H9 (cell line): ENCODE measurements around the gene IRS2. TPM values are rescaled to one million over a fixed set of nuclear protein-coding genes. Genes with fewer than 3 reads are reported as not detected.

Experiments used
- DNase-seq: peaks from one replicate; pipeline ENCODE4 v3.0.0-alpha.2; 2017
- H2AFZ ChIP-seq: one replicate; pipeline ENCODE4 v1.6.1; 2013; ENCODE audit warnings: mild to moderate bottlenecking, low read length, control low read depth, moderate library complexity
- H2AK5ac ChIP-seq: 2 replicates; pipeline ENCODE4 v1.6.1; 2013; ENCODE audit warnings: low read length, control low read depth, mixed read lengths; ENCODE audit not compliant: insufficient read length
- H2BK120ac ChIP-seq: one replicate; pipeline ENCODE4 v1.6.1; 2013; ENCODE audit warnings: low read depth, mild to moderate bottlenecking, low read length, control low read depth, inconsistent platforms; ENCODE audit not compliant: poor library complexity, severe bottlenecking
- H2BK12ac ChIP-seq: 2 replicates; pipeline ENCODE4 v1.6.1; 2013; ENCODE audit warnings: low read length, control low read depth, mixed read lengths, low read depth; ENCODE audit not compliant: insufficient read length
- H2BK15ac ChIP-seq: 2 replicates; pipeline ENCODE4 v1.6.1; 2013; ENCODE audit warnings: low read depth, low read length, control low read depth
- H2BK20ac ChIP-seq: one replicate; pipeline ENCODE4 v1.6.1; 2013; ENCODE audit warnings: low read depth, mild to moderate bottlenecking, low read length, control low read depth, inconsistent platforms; ENCODE audit not compliant: poor library complexity, severe bottlenecking
- H2BK5ac ChIP-seq: 2 replicates; pipeline ENCODE4 v1.6.1; 2013; ENCODE audit warnings: low read length, control low read depth, mixed read lengths; ENCODE audit not compliant: insufficient read length
- H3K14ac ChIP-seq: 2 replicates; pipeline ENCODE4 v1.6.1; 2013; ENCODE audit warnings: low read length, control low read depth; ENCODE audit not compliant: insufficient read depth
- H3K18ac ChIP-seq: 2 replicates; pipeline ENCODE4 v1.6.1; 2013; ENCODE audit warnings: low read depth, mild to moderate bottlenecking, mixed read lengths, low read length, control low read depth; ENCODE audit not compliant: insufficient read length
- H3K23ac ChIP-seq: 2 replicates; pipeline ENCODE4 v1.6.1; 2013; ENCODE audit warnings: low read length, control low read depth, mixed read lengths, low read depth; ENCODE audit not compliant: insufficient read length
- H3K23me2 ChIP-seq: 2 replicates; pipeline ENCODE4 v1.6.1; 2013; ENCODE audit warnings: low read depth, mild to moderate bottlenecking, mixed read lengths, low read length, control low read depth; ENCODE audit not compliant: insufficient read length, poor library complexity, severe bottlenecking
- H3K27ac ChIP-seq: 2 replicates; pipeline ENCODE4 v1.5.1; 2013; ENCODE audit warnings: low read length, control low read depth, mixed read lengths, low read depth; ENCODE audit not compliant: insufficient read length
- H3K27me3 ChIP-seq: 2 replicates; pipeline ENCODE4 v1.6.1; 2013; ENCODE audit warnings: low read length, control low read depth, inconsistent platforms; ENCODE audit not compliant: insufficient read depth
- H3K4ac ChIP-seq: 2 replicates; pipeline ENCODE4 v1.6.1; 2013; ENCODE audit warnings: low read depth, mild to moderate bottlenecking, control low read depth, inconsistent platforms, low read length, moderate library complexity
- H3K4me1 ChIP-seq: 2 replicates; pipeline ENCODE4 v1.6.1; 2013; ENCODE audit warnings: low read length, control low read depth, inconsistent platforms; ENCODE audit not compliant: insufficient read depth
- H3K4me2 ChIP-seq: 2 replicates; pipeline ENCODE4 v1.6.1; 2013; ENCODE audit warnings: low read length, control low read depth, mixed read lengths; ENCODE audit not compliant: insufficient read length, insufficient read depth
- H3K56ac ChIP-seq: 2 replicates; pipeline ENCODE4 v1.6.1; 2013; ENCODE audit warnings: low read depth, mild to moderate bottlenecking, mixed read lengths, low read length, control low read depth; ENCODE audit not compliant: insufficient read length
- H3K79me1 ChIP-seq: 2 replicates; pipeline ENCODE4 v1.6.1; 2013; ENCODE audit warnings: low read depth, mild to moderate bottlenecking, moderate library complexity, low read length, control low read depth, inconsistent platforms; ENCODE audit not compliant: insufficient read depth, poor library complexity, severe bottlenecking
- H3K79me2 ChIP-seq: 2 replicates; pipeline ENCODE4 v1.6.1; 2013; ENCODE audit warnings: low read length, control low read depth, inconsistent platforms; ENCODE audit not compliant: insufficient read depth
- H3K9ac ChIP-seq: 2 replicates; pipeline ENCODE4 v1.6.1; 2013; ENCODE audit warnings: low read length, control low read depth, mixed read lengths; ENCODE audit not compliant: insufficient read length; ENCODE audit errors: extremely low read depth
- H3K9me3 ChIP-seq: one replicate; pipeline ENCODE4 v1.6.1; 2013; ENCODE audit warnings: low read depth, low read length, inconsistent platforms; ENCODE audit not compliant: control insufficient read depth
- H3T11ph ChIP-seq: one replicate; pipeline ENCODE4 v1.6.1; 2013; ENCODE audit warnings: mild to moderate bottlenecking, low read length, control low read depth, inconsistent platforms
- H4K20me1 ChIP-seq: one replicate; pipeline ENCODE4 v1.6.1; 2013; ENCODE audit not compliant: control insufficient read depth, insufficient read length, insufficient read depth
- H4K5ac ChIP-seq: 2 replicates; pipeline ENCODE4 v1.6.1; 2013; ENCODE audit warnings: low read depth, mild to moderate bottlenecking, mixed read lengths, low read length, control low read depth; ENCODE audit not compliant: insufficient read length
- H4K8ac ChIP-seq: replicated peaks from 2 replicates; pipeline ENCODE4 v1.6.1; 2013; ENCODE audit warnings: low read length, control low read depth, mixed read lengths, low read depth; ENCODE audit not compliant: insufficient read length
- H4K91ac ChIP-seq: 2 replicates; pipeline ENCODE4 v1.6.1; 2013; ENCODE audit warnings: low read depth, mild to moderate bottlenecking, moderate library complexity, mixed read lengths, low read length, control low read depth; ENCODE audit not compliant: insufficient read length
- H3K27ac Mint-ChIP-seq, 3 experiments: 2 replicates in 2 of 3; 3 replicates in 1 of 3; pipeline ENCODE4 v1.8.0; 2020 to 2021; ENCODE audit warnings: mixed read lengths in 3 of 3, mild to moderate bottlenecking in 1 of 3, moderate library complexity in 1 of 3
- H3K27me3 Mint-ChIP-seq: 2 replicates; pipeline ENCODE4 v1.8.0; 2021; ENCODE audit warnings: low read depth, mild to moderate bottlenecking, moderate library complexity, mixed read lengths
- H3K36me3 Mint-ChIP-seq, 3 experiments: 2 replicates in 2 of 3; 3 replicates in 1 of 3; pipeline ENCODE4 v1.8.0; 2020 to 2021; ENCODE audit warnings: low read depth in 3 of 3, mixed read lengths in 3 of 3; ENCODE audit not compliant: insufficient read depth in 1 of 3
- H3K4me1 Mint-ChIP-seq, 2 experiments: 2 replicates each; pipeline ENCODE4 v1.8.0; 2020; ENCODE audit warnings: mixed read lengths in 2 of 2
- H3K4me3 Mint-ChIP-seq, 2 experiments: 2 replicates in 1 of 2; 3 replicates in 1 of 2; pipeline ENCODE4 v1.8.0; 2020 to 2021; ENCODE audit warnings: mild to moderate bottlenecking in 2 of 2, mixed read lengths in 2 of 2, moderate library complexity in 1 of 2
- H3K9me3 Mint-ChIP-seq, 2 experiments: 2 replicates in 1 of 2; 3 replicates in 1 of 2; pipeline ENCODE4 v1.8.0; 2020; ENCODE audit warnings: mild to moderate bottlenecking in 2 of 2, mixed read lengths in 2 of 2, moderate library complexity in 1 of 2
- CTCF ChIP-seq: fragments of 200-600 bp; sonication (generic); conservative IDR thresholded peaks from 3 replicates; pipeline ENCODE4 v1.8.0; 2021; ENCODE audit warnings: antibody characterized with exemption, mild to moderate bottlenecking
- WGBS: extraction: QIAGEN DNeasy Blood & Tissue Kit; methylation state at CpG from one replicate; pipeline ENCODE4 v1.1.7; 2013; ENCODE audit warnings: missing lambda C conversion rate, low lambda C conversion rate, mixed read lengths; ENCODE audit not compliant: insufficient read length; ENCODE audit errors: extremely low coverage; 5-methylcytosine and 5-hydroxymethylcytosine counted together
- total RNA-seq: library from RNA; stranded (reverse); gene quantifications from 2 replicates; pipeline ENCODE4 v1.2.1, GENCODE V29; 2021

The IRS2 gene
- total RNA-seq, 1 experiment from 2014 or later, result 10.1 TPM

- Histone ChIP-seq H3K23me2 (no peaks in the 10 kb centered on the region), H3K4ac (no peak overlapping the region), H3K79me1 (no peaks in the 10 kb centered on the region), H3K79me2 (no peaks in the 10 kb centered on the region), H3K4me2 (no peak overlapping the region), H3K9me3 (no peaks in the 10 kb centered on the region), H2BK20ac (no peak overlapping the region), H3T11ph (no peak overlapping the region), H3K56ac (no peak overlapping the region), H3K18ac (no peak overlapping the region), H3K9ac (no peak overlapping the region), H3K14ac (no peak overlapping the region), H3K4me1 (no peaks in the 10 kb centered on the region), H2BK120ac (no peak overlapping the region), H2BK5ac (no peak overlapping the region), H4K8ac (no peak overlapping the region), H2BK12ac (no peak overlapping the region), H2AFZ (no peak overlapping the region), H3K27me3 (no peaks in the 10 kb centered on the region), H4K20me1 (no peaks in the 10 kb centered on the region), H4K91ac (no peak overlapping the region), H4K5ac (no peak overlapping the region), H2BK15ac (no peak overlapping the region), H3K27ac (no peak overlapping the region), H3K23ac (no peak overlapping the region), H2AK5ac (no peak overlapping the region)
- DNase-seq, result no peak
- H3K36me3 Mint-ChIP-seq, result peaks cover 3 to 5% (median 4%) of the 10 kb centered on the region in 3 experiments; a peak in 4 of 7 replicates
- peaks cover 3% of the 10 kb centered on the region; the same call in 1 of the 2 replicates for H3K27me3 Mint-ChIP-seq
- H3K9me3 Mint-ChIP-seq, result peaks cover 14 to 16% of the 10 kb centered on the region in 2 experiments; a peak in 4 of 5 replicates
- H3K27ac Mint-ChIP-seq, result no peak overlapping the region
- no peak for TF ChIP-seq CTCF
- H3K4me3 Mint-ChIP-seq, result no peak overlapping the region
- WGBS, result no CpG with 5 or more reads among the region's 14 CpGs
- H3K4me1 Mint-ChIP-seq, result peaks cover 11 to 12% of the 10 kb centered on the region in 2 experiments
Measured at GRCh38 chr13:109707742-109708617, 78.4 kb downstream of the IRS2 start.
